A204.1 (cell line): ENCODE measurements around the gene RAB10.
"Not testable (repeated sequence)": the region's sequence is repeated elsewhere in the genome, so short reads cannot be mapped to it uniquely, and the experiment has no call there.

Source experiments
- FAIRE-seq: peaks from 2 replicates; lab custom pipeline; 2012; peaks lifted over from hg19 to GRCh38; lab: Jason Lieb, UNC

Gene RAB10

DNA sequence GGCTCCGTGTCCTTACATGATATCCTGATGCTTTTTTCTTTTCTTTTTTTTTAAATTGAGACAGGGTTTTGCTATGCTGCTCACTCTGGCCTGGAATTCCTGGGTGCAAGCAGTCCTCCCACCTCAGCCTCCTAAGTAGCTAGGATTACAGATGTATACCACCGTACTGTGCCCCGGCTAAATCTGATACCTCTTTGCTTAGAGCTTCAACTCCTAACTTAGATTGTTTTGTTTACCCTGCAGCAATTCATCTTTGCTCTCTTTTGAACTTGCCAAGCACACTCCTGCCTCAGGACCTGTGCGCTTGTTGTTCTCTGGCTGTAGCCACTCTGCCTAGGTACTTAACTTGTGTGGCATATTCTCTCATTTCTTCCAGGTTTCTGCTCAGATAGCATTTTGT is 24.5 kb downstream of the RAB10 start:
- FAIRE-seq = no peak

DNA sequence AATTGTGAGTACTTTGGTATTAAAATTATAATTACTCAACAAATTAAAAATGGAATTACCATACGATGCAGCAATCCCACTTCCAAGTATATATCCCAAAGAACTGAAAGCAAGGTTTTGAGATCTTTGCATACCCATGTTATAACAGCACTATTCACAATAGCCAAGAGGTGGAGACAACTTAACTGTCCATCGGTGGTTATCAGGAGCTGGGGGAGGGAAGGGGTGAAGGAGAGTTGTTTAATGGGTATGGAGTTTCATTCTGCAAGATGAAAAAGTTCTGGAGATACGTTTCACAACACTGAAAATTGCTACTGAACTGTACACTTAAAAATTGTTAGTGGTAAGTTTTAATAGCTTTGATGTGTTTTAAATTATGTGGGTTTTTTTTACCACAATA is 25.7 kb downstream of the RAB10 start:
- FAIRE-seq = no peak

DNA sequence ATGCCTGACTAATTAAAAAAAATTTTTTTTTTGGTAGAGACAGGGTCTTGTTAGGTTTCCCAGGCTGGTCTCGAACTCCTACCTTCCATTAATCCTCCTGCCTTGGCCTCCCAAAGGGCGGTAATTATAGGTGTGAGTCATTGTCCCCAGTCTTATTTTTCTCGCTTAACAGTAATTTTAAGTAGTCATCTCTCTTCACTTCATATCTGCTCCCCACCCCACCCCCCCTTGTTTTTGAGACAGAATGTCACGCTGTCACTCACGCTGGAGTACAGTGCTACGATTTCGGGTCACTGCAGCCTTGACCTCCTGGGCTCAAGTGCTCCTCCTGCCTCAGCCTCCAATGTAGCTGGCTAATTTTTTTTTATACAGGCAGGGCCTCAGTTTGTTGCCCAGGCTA is 27.7 kb downstream of the RAB10 start:
- FAIRE-seq = no peak

DNA sequence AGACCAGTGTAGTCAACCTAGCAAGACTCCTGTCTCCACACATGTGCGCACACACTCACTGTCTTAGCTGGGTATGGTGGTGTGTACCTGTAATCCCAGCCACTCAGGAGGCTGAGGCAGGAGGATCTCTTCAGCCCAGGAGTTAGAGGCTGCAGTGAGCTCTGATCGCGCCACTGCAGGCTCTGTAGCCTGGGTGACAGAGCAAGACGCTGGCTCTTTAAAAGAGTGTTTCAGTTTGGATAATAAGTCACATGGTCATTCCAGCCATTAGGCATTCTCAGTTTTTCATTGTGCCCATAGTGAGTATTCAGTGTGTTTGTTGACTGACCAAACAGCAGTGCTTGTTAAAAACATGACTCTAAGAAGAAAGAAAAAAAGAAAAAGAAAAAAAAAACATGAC is 31.0 kb downstream of the RAB10 start:
- no peak for FAIRE-seq

DNA sequence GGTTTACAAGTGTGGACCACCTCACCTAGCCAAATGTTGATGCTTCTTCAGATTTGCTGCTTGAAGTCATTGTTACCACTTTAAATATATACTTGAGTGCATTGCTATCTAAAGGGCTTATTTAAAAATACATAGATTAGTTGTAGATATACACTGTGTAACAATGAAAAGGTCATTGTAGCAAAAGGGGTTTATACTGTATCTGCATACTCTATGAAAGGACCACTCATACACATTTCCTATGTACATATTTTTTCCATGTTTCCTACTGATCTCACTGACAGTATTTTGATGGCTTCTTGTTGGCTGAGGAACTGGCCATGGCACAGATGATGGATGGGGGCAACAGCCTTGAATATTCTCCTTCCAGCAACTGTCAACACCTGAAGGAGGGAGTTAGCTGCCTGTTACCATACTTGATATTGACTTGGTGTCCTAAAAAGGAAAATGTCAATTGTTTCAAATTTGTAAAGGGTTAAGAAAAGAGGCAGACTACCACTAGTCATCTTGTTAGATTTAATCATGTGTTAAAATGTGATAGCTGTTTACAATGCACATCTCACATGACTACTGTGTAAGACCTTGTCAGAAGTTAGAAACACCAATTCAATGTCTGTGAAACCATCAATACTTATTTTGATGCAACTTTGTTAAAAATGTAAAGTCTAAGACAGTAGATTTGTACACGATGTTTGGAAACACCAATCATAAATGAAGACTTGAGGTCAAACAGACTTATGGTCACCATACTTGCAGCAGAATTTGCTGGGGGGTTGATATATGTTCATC is 33.5 kb downstream of the RAB10 start:
- FAIRE-seq = no peak

DNA sequence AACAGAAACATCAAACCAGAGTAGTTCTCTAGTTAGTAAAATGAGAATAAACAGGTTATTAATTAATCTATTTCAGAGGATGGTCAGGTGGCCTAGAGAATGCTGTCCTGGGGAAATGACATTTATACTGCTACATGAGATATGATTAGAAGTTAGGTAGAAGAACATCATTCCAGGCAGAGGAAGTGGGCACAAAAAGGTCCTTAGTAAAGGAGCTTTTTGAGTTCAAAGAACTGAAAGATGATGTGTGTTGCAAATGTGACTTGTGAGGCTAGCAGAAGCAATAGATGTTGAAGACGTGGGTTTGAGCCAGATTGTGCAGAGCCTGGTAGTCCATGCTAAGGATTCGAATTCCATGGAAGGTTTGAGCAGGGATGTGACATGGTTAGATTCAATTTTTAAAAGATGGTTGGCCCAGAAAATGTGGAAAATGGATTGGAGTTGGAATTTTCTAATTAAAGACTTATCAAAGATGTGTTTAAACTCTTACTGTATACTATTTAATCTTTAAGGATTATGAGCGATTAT is 34.2 kb downstream of the RAB10 start:
- no peak for FAIRE-seq

DNA sequence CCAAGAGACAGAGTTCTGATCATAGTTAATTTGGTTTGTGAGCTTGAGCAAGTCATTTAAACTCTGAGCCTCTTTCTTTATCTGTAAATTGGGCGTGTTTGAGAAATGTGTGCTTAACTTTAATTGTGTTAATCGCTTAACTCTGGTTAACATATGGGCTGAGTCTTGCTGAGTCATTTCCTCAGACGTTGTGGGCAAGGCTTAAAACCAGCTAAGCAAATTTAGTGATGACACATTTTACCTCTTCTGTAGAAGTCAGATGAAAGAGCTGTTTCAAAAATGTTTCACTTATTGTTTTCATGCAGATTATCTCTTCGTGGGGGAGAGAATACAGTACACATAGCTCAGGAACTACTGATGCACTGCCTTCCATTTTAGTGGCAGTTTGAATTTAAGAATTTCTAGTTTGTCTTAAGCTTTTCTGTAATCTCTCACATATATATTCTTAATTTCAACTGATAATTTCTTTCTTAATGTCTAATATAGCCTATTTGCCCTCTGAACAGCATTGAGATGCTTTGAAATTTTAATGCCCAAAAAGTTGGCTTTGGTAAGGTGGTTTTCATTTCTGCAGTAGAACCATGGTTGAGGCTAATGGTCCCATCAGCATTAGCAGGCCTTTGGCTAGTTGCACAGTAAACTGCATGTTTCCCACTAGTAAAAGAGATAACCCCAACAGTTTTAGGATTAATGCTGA is 34.9 kb downstream of the RAB10 start:
- FAIRE-seq = no peak

DNA sequence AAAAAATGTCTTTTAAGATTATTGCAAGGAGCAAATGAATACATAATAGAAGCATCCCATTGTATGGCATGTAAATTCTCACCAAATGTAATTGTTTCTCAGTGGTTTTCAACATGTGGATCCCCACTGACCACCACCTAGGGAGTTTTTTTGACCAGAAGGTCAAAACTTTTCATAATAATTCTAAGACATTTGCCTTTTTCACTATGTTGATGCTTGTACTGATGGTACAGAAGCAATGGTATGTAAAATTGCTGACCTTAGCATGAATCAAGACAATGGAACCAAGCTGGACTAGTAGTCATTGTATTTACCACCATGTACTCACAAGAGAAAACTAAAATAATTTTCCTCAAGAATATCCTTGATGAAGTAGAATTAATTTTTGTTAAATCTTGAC is 36.8 kb downstream of the RAB10 start:
- no peak for FAIRE-seq

DNA sequence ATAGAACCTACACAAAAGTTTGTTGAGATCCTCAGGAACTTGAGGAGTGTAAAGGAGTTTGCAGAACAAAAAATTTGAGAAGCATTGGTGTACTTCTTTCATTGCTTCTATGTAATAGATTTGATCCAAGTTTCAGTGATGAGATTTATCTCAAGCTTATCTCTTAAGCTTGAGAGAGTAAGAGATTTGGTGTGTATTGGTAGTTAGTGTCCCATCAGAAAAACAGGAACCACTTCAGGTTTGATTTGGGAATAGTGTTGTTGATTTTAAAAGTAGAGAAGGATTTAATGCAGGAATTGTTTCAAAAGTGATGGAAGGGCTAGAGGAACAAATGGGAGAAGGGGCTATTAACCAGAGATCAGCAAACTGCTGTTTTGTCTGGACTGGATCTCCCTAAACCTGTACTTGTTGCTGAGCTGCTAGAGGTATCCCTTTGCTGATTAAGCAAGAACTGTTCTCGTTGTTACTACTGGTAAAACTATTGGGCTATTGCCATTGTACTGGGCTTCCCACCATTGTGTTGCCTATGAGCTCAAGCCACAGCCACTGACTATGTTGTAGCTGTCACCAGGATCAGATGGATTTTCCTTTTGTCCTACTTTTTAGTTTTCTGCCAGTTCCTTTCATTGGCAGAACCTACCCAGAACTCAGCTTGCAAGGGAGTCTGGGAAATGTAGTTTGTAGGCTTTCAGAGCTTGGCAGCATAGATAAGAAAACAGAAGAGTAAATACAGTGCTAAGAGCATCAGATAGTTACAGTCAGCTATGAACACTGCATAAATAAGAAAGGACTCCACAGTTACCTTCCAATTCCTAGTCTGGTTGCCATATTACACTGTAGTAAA is 39.3 kb downstream of the RAB10 start:
- no peak for FAIRE-seq

DNA sequence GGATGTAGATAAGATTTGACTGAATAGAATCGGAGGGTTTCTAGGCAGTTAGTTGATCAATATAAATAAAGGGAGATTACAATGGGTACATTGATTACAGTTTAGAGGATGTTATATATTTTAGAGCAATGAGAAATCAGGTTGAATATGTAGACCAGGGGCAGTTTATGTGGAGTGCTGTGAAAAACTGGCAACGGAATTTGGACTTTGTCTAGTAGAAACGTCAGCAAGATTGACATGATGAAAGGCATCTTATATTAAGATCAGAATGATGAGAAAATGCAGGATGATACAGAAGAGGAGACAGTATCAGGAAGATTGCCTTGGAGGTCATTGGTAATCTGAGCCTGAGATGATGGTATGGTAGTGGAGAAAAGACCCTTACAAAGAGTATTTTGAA is 39.9 kb downstream of the RAB10 start:
- no peak for FAIRE-seq

DNA sequence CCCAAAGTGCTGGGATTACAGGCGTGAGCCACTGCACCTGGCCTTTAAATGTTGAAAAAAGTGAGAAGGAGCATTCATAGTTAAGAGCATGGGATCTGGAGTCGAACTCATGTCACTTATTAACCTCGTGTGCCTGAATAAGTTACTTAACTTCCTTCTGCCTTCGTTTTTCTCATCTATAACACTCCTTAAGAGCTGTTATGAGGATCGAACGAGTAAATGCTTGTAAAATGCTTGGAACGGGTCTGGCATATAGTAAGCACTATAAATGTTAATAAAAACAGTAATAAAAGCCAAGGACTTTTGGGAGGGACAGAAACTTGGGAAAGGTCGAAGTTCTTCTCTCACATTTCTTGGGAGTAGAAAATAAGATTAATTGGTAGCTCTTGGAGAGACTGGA is 40.8 kb downstream of the RAB10 start:
- no peak for FAIRE-seq

DNA sequence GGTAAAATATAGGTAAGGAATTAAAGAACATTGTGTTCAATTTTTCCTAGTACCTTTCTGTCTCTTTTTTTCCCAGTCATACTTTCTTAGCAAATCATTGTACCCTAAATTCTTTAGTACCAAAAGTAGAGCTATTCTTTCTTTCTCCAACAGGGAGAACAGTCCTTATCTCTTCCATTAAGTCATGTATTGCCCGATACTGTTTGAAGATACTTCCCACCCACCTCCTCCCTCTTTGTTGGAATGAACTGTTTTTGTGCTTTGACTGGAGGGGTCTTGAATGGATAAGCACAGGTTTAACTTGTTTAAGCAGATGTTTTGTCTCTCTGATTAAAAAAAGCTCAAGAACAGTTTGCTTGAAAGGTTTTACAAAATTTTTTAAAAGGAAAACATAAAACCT is 41.3 kb downstream of the RAB10 start:
- no peak for FAIRE-seq

DNA sequence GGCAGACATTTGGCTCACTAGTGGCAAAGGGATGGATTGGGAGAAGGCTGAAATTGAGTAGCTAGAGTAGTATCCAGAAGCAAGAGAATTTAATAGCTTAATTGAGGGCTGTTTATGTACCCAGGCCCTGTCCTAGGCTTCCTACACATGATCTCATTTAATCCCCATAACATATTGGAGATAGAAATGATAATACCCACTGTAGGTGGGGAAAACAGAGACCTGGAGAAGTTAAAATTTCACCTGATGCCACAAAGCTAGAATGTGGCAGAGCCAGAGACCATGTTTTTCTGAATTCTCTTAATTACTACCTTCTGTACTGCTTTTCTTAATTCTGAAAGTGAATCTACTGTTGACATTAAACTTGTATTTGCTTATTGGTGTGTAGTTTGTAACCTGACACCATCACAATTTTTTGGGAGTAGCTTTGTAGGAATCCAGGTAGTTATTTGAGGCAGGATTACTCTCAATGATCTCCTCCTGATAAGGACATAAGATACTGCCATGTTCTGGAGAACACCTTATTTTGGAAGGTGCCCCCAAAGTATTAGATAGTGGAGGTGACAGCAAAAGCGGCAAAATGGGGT is 42.2 kb downstream of the RAB10 start:
- no peak for FAIRE-seq

DNA sequence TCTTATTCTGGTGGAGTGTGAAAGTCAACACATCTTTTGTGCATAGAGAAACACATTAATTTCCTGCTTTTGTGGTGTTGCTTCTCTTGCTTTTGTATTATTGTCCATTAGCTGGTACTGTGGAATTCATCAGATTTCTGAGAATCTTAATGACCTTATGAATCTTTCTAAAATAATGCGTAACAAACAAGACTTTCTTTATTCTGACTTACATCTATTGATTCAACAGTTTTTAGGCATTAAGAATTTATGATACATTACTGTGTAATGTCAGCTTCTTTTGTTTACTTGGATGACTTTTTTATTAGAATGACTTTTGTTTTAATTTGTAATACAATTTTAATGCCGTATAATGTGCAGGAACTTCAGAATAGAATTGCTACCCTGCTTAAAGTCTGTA is 43.4 kb downstream of the RAB10 start:
- FAIRE-seq = no peak

DNA sequence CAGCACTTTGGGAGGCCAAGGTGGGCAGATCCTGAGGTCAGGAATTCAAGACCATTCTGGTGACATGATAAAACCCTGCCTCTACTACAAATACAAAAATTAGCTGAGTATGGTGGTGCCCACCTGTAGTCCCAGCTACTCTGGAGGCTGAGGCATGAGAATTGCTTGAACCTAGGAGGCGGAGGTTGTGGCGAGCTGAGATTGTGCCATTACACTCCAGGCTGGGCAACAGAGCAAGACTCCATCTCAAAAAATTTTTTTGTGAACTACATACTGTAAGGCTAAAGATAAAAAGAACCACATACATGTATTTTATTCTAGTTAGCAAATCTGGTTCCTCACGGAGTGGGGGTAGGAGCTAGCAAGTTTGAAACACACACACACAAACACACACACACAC is 45.1 kb downstream of the RAB10 start:
- FAIRE-seq = no peak

DNA sequence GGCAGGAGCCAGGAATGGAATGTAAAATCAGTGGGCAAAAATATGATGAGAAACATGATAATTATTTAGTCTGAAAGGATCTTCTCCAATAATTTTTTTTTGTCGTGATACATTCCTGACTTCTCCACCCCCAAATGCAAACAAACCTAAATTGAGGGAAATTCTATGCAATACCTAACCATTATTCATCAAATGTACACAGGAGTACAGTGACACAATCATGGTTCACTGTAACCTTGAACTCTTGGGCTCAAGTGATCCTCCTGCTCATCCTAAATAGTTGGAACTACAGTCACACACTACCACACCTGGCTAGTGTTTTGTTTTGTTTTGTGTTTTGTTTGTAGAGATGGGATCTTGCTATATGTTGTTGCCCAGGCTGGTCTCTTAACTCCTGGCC is 46.5 kb downstream of the RAB10 start:
- no peak for FAIRE-seq

DNA sequence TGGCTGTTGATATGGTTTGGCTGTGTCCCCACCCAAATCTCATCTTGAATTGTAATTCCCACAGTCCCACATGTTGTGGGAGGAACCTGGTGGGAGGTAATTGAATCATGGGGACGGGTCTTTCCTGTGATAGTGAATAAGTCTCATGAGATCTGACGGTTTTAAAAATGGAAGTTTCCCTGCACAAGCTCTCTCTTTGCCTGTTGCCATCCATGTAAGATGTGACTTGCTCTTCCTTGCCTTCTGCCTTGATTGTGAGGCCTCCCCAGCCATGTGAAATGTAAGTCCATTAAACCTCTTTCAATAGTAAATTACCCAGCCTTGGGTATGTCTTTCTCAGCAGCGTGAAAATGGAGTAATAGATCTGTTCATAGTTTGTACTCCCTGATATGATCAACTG is 47.0 kb downstream of the RAB10 start:
- FAIRE-seq = not testable (repeated sequence)

DNA sequence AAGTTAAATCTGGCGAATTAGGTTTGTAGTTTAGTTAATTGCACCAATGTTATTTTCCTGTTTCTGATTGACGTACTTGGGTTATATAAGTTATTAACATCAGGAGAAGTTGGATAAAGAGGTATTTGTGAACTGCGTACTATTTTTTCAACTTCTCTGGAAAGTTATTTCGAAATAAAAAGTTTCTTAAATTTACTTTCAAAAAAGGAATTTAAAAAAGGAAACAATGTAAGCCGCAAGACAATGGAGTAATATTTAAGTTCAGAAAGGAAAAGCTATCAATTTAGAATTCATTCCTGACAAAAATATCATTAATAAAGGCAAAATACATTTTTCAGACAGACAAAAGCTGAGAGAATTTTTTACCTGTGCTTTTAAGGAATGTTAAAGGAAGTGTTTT is 47.7 kb downstream of the RAB10 start:
- no peak for FAIRE-seq

DNA sequence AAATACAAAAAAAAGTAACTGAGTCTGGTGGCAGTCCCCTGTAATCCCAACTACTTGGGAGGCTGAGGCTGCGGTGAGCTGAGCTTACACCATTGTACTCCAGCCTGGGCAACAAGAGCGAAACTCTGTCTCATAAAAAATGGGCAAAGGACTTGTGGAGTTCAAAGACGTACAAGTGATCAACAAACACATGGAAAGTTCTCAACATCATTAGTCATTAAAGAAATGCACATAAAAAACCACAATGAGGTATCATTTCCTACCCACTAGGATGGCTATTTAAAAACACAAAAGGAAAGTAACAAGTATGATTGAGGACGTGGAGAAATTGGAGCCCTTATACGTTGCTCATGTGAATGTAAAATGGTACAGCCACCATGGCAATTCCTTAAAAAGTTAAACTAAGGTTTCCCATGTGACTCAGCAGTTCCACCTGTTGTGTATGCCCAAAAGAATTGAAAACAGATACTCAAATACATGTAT is 52.3 kb downstream of the RAB10 start:
- FAIRE-seq = no peak

DNA sequence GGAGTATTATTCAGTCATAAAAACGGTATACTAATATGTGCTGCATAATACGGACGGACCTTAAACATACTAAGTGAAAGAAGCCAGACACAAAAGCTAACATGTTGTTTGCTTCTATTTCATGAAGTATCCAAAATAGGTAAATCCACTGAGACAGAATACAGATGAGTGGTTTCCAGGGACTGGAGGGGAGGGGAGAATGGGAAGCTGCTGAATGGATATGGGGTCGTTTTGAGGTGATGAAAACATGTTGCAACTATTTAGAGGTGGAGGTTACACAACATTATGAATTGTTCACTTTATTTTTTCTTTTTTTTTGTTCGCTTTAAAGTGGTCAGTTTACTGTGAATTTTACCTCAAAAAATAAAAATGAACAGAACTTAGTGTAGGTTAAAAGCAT is 52.9 kb downstream of the RAB10 start:
- no peak for FAIRE-seq

DNA sequence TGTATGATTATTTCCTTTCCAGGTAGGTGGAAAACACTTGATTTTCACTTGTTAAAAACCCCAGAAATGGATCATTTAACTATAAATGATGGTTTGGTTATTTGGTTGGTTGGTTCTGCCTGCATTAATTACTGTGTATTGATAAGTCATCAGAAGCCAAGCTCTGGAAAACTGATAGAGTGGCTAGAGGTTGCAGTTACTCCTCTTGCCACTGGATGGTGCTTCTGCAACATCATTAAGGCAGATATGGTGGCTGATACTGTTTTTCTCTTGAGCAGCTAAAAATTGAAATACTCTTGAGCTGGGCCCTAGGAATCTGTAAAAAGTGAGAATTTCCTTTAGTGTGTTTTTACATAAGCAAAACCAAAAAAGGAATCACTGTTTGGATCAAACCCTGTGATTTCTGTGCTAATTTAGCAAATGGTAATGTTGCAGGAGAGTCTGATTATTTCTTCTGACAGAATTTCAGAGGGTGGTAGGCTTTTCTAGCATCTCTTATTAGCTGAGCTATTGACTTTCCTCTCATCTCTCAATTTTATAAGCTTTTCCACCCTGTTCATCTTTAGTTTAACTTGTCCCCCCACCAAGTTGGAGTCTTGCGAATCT is 54.3 kb downstream of the RAB10 start:
- FAIRE-seq = peak; percentile 35

DNA sequence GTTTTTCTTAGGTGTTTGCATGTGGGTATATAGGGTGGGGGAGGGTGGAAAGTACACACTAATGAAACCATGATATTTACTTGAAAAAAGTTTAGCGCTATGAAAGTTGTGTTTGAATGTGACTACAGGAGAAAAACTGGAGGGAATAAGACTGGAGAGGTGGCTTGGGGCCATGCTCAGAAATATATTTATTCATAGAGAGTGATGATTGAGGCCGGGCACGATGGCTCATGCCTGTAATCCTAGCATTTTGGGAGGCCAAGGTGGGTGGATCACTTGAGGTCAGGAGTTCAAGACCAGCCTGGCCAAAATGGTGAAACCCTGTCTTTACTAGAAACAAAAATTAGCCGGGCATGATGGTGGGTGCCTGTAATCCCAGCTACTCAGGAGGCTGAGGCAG is 55.0 kb downstream of the RAB10 start:
- FAIRE-seq = not testable (repeated sequence)
